PC-9 (cell line): ENCODE measurements around the gene RAB42.

Experiments
- EZH2 ChIP-seq: fragments of 200-600 bp; sonication (generic); IDR thresholded peaks from 2 replicates; pipeline ENCODE4 v1.8.0; 2017; ENCODE audit warnings: antibody characterized with exemption, low read depth
- TF ChIP-seq, protein P1 (sequence below): fragments of 200-600 bp; sonication (generic); conservative IDR thresholded peaks from 2 replicates; pipeline ENCODE4 v1.6.1; 2017; ENCODE audit warnings: mixed run types, antibody characterized with exemption, mild to moderate bottlenecking, moderate library complexity

GRCh38 chr1:28592321-28593071, 431 bp downstream of the RAB42 start:
- TF ChIP-seq, protein P1, sequence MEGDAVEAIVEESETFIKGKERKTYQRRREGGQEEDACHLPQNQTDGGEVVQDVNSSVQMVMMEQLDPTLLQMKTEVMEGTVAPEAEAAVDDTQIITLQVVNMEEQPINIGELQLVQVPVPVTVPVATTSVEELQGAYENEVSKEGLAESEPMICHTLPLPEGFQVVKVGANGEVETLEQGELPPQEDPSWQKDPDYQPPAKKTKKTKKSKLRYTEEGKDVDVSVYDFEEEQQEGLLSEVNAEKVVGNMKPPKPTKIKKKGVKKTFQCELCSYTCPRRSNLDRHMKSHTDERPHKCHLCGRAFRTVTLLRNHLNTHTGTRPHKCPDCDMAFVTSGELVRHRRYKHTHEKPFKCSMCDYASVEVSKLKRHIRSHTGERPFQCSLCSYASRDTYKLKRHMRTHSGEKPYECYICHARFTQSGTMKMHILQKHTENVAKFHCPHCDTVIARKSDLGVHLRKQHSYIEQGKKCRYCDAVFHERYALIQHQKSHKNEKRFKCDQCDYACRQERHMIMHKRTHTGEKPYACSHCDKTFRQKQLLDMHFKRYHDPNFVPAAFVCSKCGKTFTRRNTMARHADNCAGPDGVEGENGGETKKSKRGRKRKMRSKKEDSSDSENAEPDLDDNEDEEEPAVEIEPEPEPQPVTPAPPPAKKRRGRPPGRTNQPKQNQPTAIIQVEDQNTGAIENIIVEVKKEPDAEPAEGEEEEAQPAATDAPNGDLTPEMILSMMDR: no peak
- no peak for TF ChIP-seq EZH2
